HG03175 (cell line): ENCODE results near the gene AHSG.

Experiments
- ATAC-seq: cut with Tn5 transposase; IDR thresholded peaks from one replicate; pipeline ENCODE4 v1.9.1; 2021; ENCODE audit warnings: mild to moderate bottlenecking, moderate library complexity; ENCODE audit not compliant: unreplicated experiment

The AHSG gene

DNA sequence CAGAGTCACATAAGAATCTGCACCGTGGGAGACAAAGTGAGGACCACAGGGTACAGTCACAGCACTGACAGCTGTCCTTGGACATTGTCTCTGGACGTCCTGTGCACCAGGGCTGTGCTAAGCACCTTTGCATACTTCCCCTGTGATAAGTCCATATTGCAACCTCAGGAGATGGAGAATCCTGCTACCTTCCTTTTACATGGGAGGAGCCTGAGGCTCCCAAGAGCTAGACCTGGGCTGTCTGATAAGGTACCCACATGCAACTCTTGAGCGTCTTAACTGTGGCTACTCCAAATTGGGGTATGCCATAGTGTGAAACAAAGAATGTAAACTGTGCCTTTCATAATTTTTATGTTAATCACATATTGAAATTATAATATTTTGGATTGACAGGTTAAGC is 24.8 kb downstream of the AHSG start:
- no peak for ATAC-seq

DNA sequence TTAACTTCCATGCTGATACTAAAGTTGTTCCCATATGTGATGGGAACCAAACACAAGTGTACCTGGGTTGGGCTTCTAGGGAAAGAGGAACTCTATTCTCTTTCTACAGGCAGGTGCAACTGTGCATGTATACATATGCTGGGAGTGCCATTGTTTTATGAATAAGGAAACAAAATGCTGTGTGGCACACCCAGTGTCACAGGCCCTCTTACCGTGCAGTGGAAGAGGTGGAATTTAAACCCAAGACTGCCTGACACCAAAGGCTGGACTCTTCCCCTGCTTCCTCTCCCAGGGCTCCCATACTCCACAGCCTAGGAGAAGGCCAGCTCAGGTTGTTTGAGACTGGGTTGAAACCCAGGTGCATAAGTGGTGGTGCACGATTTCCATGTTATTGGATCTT is 25.4 kb downstream of the AHSG start:
- ATAC-seq: no peak

DNA sequence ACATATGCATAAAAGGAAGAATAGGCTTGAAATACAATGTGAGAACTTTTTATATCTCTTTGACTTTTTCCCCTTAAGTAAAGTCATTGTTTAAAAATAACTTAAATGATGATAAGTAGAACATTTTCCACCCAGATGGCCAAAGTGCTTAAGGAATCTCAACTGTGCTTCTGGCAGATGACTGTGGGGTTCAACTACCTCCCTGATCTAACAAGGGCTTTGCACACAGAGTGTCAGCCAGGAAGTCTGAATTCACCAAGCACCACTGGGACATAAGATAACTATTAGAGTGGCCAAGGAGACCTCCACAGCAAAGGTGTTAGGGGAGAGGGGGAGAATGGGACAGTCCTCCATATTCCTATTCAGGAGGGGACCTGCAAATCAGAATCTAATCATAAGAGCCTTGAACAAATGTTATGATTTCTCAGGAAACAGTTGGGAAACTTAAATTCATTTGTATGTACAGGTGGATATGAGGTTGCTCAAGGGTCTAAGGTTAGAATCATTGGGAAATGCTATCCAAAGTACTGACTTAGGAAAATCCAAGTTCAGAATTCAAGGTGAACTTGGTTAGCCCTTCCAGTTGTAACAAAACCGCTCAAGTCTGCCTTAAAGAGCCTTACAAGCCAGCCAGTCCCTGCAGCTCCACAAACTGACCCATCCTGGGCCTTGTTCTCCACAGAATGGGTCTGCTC is 27.1 kb downstream of the AHSG start, which contains the start of gene FETUB:
TSS of gene FETUB (plus strand) at position 622 of the 695 bp plus-strand sequence. CDS start at position 684, 62 bp downstream.
- ATAC-seq: no peak

DNA sequence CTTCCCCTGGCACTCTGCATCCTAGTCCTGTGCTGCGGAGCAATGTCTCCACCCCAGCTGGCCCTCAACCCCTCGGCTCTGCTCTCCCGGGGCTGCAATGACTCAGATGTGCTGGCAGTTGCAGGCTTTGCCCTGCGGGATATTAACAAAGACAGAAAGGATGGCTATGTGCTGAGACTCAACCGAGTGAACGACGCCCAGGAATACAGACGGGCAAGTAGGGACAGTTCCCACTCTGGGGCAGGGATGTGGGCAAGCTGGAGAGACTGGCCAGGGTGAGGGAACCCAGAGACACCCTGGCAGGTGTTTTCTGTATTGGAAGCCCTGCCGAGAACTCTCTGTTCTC is 27.6 kb downstream of the AHSG start:
- ATAC-seq: no peak

DNA sequence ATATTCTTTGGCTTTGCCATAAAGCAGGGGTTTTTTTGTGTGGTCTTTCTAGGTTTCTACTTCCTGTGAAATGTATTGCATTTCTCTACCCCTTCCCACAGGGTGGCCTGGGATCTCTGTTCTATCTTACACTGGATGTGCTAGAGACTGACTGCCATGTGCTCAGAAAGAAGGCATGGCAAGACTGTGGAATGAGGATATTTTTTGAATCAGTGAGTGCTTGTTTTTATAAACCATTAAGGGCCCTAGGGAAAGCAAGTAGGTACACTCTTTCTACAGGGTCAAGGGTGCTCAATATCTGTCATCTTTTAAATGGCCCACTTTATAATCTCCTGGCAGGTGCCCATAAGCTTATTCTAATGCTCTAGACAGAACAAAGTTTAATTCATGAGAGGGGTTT is 28.1 kb downstream of the AHSG start:
- no peak for ATAC-seq

DNA sequence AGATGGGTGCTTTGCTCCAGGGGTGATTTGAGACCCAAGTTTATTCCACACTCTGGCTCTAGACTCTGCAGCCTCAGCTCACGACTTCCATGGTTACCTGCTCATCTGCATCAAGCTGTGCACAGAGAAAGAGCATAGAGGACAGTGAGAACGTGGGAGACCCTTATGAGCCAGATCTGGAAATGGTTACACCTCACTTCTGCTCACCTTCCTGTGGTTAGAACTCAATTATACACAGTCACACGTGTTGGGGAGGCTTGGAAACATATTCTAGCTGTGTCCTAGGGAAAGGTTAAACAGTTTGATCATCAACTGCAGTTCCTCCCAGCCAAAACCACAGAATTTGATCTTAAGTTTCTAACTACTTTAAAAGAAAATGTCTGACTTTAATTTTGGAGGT is 29.2 kb downstream of the AHSG start:
- ATAC-seq: no peak

DNA sequence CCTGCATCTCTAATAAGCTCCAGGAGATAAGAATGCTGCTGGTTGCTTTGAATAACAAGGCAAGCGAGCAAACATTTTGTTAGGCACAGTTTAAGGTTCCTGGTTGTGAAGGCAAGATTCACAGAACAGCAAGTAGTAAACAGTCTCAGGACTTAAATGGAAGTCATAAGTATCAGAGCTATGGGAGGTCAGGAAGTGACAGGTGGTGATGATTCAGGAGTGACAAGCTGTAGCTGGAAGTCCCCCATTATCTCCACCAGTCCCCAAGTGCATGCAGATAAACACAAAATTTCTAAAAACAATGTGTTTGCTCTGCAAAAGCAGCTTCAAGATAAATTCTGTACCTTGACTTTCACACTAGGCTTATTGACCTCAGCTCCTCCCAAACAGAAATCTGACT is 30.6 kb downstream of the AHSG start:
- ATAC-seq: no peak

DNA sequence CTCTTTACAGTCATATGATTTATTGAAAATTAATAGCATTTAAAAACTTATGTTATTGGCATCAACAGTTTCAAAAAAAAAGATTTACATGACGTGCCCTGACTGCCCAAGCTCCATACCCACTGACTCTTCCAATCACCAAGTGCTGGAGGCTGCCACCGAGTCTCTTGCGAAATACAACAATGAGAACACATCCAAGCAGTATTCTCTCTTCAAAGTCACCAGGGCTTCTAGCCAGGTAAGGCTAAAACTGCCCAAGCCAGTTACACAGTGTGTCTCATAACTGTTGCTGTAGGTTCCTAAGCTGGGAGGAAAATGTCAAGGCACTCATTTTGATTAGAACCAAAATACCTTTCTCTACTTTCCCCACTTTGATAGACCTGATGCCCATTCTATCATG is 31.8 kb downstream of the AHSG start:
- ATAC-seq: no peak

DNA sequence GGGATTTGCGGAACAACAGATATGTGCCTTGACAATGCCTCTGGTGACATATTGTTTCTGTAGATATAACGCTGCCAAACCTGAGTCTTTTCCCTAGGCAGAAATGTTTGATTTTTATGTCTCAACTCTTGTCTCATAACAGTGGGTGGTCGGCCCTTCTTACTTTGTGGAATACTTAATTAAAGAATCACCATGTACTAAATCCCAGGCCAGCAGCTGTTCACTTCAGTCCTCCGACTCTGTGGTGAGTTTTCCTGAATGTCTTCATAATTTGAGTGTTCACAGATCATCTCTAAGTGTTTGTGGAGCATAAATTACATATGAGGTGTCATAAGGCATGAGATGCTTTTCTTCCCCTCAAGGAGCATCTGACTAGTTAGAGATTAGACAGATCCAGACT is 33.2 kb downstream of the AHSG start:
- no peak for ATAC-seq

DNA sequence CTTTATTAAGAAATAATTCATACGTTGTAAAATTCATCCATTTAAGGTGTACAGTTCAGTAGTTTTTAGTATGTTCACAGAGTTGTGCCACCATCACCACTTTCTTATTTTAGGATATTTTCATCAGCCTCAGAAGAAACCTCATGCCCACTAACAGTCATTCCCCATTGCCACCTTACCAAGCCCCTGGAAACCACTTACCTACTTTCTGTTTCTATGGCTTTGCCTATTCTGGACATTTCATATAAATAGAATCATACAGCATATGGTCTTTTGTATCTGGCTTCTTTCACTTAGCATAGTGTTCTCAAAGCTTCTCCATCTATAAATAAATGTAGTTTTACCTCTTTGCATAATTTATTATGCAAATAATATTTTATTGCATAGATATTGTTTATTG is 34.0 kb downstream of the AHSG start:
- no peak for ATAC-seq

DNA sequence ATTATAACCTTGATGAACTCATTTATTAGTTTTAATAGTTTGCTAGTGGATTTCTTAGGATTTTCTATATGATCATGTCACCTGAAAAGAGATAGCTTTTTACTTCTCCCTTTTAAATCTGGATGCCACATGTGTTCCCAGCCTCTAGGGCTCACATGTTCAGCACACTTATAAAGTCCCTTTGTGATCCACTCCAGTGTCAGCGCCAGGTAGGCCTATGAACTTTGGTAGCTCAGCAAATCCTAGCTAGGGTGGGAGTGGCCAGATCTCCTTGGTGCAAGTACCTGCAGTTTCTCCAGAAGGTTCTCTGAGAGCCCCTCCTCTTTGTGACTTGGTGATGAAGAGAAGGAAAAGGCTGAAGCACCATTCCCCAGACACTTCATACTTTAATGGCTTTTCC is 36.0 kb downstream of the AHSG start:
- ATAC-seq: no peak

DNA sequence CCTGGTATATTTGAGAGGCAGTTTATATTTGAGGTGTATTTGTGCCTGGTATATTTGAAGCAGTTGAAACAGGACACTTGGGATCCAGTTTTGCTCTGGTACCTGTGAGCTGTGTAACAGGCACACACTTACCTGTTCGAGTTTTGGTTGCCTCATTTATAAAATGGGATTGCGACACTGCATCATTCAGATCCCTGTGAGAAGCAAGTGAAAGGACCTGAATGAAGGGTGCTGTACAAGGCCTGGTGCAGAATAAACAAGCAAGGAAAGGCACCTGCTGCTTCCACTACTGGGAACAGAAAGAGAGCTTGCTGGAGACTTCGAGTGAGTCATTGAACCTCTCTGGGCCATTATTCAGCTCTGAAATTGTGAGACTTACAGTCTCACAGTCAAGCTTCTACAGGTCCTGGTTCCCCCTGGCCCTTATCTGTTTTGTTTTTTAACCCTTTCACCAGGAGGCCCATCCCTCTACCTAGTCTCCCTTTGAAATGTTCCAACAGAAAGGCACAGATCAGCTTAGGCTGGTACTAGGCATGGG is 38.9 kb downstream of the AHSG start:
- ATAC-seq: no peak

DNA sequence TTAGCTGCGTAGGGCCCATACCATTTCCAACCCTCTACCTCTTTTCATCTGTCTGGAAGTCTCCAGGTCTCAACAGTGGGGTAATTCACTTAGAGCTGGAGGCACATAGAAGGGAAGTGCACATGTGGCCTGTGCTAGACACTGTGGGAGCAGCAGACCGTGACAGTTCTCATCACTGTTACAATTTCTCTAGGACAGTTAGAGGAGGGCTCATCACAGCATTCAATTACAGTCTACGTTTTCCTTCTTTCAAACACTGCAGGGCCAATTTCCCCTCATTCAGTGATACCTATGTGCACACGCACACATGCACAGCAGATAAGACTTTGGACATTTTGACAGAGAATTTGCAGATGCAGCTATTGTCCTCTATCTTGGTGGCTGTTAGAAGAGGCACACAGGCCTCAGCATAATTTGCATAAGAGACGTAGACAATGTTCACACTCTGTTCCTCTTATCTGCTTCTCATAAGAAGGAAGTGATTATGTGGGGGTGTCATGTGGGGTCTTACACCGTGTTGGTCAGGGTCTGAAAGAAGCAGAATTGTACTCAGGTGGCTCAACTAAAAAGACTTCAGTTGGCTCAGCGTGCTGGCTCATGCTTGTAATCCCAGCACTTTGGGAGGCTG is 40.3 kb downstream of the AHSG start:
- peak; percentile 90 for ATAC-seq

DNA sequence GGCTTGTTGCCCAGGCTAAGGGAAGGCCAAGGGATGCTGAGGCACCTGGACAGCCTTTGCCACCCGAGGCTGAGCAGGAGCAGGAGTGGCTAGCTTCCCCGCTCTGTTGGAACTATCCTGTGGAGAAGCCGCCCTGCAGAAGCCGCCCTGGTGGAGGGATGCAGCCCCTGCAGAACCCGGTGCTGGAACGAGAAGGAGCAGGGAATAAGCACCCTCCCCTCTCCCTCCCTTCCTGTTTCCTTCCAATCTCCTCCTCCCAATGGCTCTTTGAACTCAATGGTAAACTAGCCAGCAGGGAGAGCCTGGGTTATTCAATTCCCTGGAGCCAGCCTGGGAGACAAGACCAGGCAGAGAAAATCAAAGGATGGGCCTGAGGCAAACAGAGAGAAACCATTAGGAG is 41.1 kb downstream of the AHSG start:
- no peak for ATAC-seq

DNA sequence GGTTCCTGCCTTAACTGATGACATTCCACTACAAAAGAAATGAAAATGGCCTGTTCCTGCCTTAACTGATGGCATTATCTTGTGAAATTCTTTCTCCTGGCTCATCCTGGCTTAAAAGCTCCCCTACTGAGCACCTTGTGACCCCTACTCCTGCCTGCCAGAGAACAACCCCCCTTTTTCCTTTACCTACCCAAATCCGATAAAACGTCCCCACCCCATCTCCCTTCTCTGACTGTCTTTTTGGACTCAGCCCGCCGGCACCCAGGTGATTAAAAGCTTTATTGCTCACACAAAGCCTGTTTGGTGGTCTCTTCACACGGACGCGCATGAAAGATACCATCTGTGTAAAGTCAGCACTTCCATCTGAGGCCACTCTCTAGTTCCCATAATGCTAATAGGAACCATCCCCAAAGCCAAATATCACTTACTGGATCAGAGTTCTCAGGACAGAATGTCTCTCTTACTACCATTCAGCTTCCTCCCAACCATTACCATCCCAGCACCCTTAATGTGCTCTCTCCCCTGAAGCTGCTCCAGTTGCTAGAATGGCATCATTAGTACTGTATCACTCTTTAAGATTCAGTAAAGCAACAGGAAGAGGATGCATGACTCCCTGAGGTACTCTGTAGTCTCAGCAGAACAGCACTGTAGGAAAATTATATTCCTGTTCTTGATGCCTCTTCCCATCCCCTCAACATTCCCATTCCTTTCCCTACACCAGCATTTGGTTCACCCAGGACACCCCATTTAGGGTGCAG is 50.7 kb downstream of the AHSG start:
- ATAC-seq: no peak

DNA sequence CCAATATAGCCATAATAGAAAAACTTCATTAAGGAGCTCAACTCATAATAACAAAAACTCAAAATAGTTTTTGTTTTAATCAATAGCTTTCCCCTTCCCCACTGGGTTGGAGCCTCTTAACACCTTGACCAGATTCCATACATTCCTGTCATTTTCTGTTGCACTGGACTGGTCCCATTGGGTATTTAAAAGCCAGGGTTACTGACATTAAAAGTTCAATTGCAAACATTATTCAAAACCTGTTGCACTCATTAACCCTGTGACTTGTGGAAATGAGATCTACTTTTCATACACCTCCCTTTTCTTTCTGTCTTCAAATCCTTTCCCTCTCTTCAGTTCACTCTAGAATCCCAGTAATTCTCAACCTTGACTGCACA is 51.2 kb downstream of the AHSG start:
- no peak for ATAC-seq

DNA sequence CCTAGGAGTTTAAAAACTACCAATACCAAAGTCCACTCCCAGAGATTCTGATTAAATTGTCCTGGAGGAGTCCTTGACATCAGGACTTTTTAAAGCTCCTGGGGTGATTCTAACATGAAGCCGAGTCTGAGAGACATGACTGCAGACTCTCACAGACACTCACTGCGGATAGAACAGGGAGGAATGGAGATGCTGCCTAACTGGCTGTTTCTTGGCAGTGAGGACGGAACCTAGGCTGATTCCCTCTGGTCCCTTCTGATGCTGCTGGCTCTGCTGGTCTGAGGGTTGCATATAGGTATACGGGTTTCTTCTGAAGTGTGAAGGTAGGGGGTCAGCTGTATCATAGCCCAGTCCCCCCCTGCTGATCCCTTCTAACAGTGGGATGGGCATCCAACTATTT is 51.6 kb downstream of the AHSG start:
- ATAC-seq: no peak

DNA sequence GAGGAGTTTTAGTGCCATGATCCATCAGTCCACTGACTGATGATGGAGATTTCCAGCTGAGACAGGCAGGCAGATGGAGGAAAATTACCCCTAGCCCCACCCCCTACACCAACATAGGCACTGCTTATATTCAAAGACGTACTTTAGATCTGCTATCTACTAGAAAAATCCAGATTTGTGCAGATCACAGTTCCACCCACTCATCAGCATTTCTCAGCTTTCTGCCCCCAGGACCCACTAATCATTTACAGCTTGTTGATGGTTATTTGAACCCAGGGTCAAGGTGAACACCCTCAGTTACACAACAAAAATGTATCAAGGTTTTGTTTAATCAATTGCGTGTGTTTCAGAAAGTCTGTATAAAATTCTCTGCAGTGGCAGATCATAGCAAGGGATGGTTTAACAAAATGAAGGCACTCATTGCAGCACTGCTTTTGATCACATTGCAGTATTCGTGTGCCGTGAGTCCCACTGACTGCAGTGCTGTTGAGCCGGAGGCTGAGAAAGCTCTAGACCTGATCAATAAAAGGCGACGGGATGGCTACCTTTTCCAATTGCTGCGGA is 52.8 kb downstream of the AHSG start, which contains the start of gene HRG:
TSS of gene HRG (plus strand) at position 390 of the 564 bp plus-strand sequence. CDS start at position 408, 18 bp downstream.
- no peak for ATAC-seq

DNA sequence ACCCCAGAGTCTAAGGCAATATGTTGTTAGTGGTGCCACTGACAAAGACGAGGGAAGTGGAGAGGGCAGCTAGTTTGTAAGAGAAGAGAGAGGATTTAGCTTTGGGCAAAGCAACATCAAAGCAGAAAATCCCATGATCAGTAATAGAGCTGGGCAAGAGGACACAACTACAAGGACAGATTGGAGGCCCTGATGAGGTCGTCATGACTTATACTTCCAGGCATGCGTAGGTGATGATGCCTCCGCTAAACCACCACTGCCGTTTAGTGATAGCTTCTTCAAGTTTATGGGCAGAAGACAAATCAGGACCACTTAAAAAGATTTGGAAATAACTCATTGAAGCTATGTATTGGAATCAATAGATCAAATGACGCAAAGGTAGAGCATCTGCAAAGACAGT is 55.6 kb downstream of the AHSG start:
- no peak for ATAC-seq

DNA sequence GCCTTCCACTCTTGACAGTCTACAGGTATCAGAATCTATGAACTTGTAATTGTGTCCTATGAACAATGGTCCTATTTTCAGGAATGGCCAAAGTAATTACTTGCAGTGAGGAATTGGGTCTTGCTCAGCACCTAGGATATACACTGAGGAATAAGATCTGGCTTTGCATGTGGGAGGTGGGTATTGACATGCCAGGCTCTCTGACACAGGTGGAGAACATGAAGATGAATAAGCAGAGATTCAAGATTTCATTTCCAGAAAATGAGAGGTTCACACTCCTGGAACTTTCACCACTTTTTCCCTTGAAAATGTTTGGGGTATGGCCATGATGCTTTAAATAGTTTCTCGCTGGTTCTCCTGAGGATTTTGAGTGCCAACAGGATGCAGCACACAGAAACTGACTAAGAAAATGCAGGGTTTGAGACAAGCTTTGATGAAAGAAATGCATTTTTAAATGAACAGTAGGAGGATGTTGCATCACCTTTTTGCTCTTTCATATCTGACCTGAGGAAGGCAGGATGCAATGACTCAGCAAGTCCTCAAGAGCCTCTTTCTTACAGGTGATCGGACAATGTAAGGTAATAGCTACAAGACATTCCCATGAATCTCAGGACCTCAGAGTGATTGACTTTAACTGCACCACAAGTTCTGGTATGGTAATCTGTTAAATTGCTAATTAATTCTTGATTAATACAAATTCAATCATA is 56.7 kb downstream of the AHSG start:
- no peak for ATAC-seq

DNA sequence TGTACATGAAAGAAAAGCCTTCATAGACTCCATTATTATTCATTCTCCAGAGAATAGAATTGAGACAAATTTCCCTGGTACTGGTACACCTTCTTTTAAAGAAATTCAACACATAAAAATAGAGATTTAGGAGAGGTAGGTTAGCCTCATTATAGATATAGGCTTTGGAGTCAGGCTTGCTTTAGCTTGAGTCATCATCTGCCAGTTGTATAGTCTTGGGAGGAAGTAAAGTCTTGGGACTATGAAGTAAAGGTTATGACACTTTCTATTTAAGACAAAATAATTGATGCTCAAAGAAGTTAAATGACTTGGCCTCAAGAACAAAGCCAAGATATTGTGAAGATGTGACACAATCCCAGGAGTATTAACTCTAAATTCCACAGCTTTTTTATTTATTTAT is 57.3 kb downstream of the AHSG start:
- ATAC-seq: no peak
